ENCODE results near the gene KIZ. TPM values are rescaled to one million over a fixed set of nuclear protein-coding genes. Genes with fewer than 3 reads are reported as not detected.

Gene KIZ
- total and polyA plus RNA-seq, 2 of the 4 experiments (the other 2 are of a cell fraction), result 9.9 to 14.0 TPM

GRCh38 chr20:21181028-21181427 is 55.1 kb downstream of the KIZ start:
- in situ Hi-C loops (cut with MboI; ENCODE audit: low sequenced_read_pairs), result no loop called here
- Histone ChIP-seq H3K56ac (ENCODE audit: extremely low read depth, insufficient read depth, low read length) (no peak overlapping the region), H3K4me3 (ENCODE audit: insufficient read depth, low read depth, low read length) (no peak overlapping the region), H4K20me1 (ENCODE audit: insufficient read depth, low read length) (no peaks in the 10 kb centered on the region), H2AK9ac (replicated peaks; ENCODE audit: low read depth, low read length, poor library complexity) (no peak overlapping the region), H2BK5ac (ENCODE audit: low read depth, low read length, poor library complexity, severe bottlenecking) (no peak overlapping the region), H3K9me1 (ENCODE audit: insufficient read depth, low read length) (peaks cover 10% of the 10 kb centered on the region; the same call in 1 of the 2 replicates), H3K27ac (ENCODE audit: insufficient read depth, low read length) (no peak overlapping the region), H3K4me2 (ENCODE audit: low read depth, low read length) (no peak overlapping the region), H3K4me1 (ENCODE audit: control insufficient read depth, insufficient read depth, low read length) (peaks cover 9% of the 10 kb centered on the region), H4K8ac (ENCODE audit: low read depth in 2 of 2, low read length in 2 of 2) (no peak overlapping the region), H4K5ac (ENCODE audit: low read depth, low read length) (no peak overlapping the region), H3K9ac (ENCODE audit: low read depth, low read length) (no peak overlapping the region), H3K4ac (ENCODE audit: low read depth, low read length) (no peak overlapping the region), H2BK15ac (ENCODE audit: low read depth, low read length) (no peak overlapping the region), H3K79me1 (ENCODE audit: low read depth in 1 of 2, low read length in 2 of 2) (peaks cover 0 to 3% of the 10 kb centered on the region in 2 experiments; a peak in 1 of 4 replicates), H3K14ac (replicated peaks; ENCODE audit: low read depth, low read length) (no peak overlapping the region), H3K36me3 (ENCODE audit: control insufficient read depth, insufficient read depth, low read length) (no peaks in the 10 kb centered on the region), H2AFZ (replicated peaks; ENCODE audit: low read length, poor library complexity) (no peak overlapping the region), H2AK5ac (ENCODE audit: low read depth, low read length) (no peak overlapping the region), H3K27me3 (ENCODE audit: control insufficient read depth, insufficient read depth, low read length) (no peaks in the 10 kb centered on the region), H3K9me3 (ENCODE audit: control insufficient read depth, insufficient read depth, low read length) (0 out of 2 replicates have a peak, but pooled peaks cover 1% of the 10 kb centered on the region), H3K23ac (ENCODE audit: low read depth, low read length) (no peak overlapping the region), H4K91ac (ENCODE audit: insufficient read depth, low read depth, low read length) (no peak overlapping the region), H3K18ac (ENCODE audit: low read depth, low read length) (no peak overlapping the region), H2BK20ac (ENCODE audit: low read depth, low read length) (no peak overlapping the region), H2BK120ac (ENCODE audit: low read depth, low read length) (no peak overlapping the region)
- DNase-seq (no peak), ATAC-seq (ENCODE audit: low read depth) (no peak)
- intact Hi-C loops (cut with micrococcal nuclease), result loop anchor here (5.0 kb wide), 1 partner anchor 54 kb away; the partner anchor contains the start of gene KIZ
- 63% methylated on average over 1 of the region's 3 CpGs; no CpG with 5 or more reads in 1 of the 2 experiments for WGBS, 2 experiments (ENCODE audit: extremely low coverage in 2 of 2, insufficient read length in 1 of 2)
- TF ChIP-seq MAFK (IDR thresholded peaks at IDR 0.05; ENCODE audit: low read depth, low read length) (no peak), MAZ (IDR thresholded peaks at IDR 0.05; ENCODE audit: borderline replicate concordance, low read depth, low read length) (no peak), BHLHE40 (IDR thresholded peaks at IDR 0.05; ENCODE audit: low read depth, low read length) (no peak), RAD21 (IDR thresholded peaks at IDR 0.05; ENCODE audit: low read length) (no peak), CEBPB (IDR thresholded peaks at IDR 0.05; ENCODE audit: low read depth, low read length) (no peak), CTCF (conservative IDR thresholded peaks at IDR 0.05; ENCODE audit: low read depth, low read length) (no peak), RFX5 (IDR thresholded peaks at IDR 0.05; ENCODE audit: low read depth, low read length) (no peak), RCOR1 (IDR thresholded peaks at IDR 0.05; ENCODE audit: insufficient replicate concordance, low read length) (no peak), MXI1 (IDR thresholded peaks at IDR 0.05; ENCODE audit: borderline replicate concordance, low read depth, low read length) (no peak), ELK1 (IDR thresholded peaks at IDR 0.05; ENCODE audit: borderline replicate concordance, low read depth, low read length) (no peak), SMC3 (IDR thresholded peaks at IDR 0.05; ENCODE audit: low read depth, low read length) (no peak)
- BruUV-seq (replicated peaks), result no TSS peak
- dilution Hi-C loops (cut with HindIII; ENCODE audit: low sequenced_read_pairs, unreplicated experiment), result no loop called here
- CTCF ChIA-PET, result no interaction called here
- POLR2A ChIA-PET (ENCODE audit: unreplicated experiment), result no interaction called here

Data from IMR-90 (cell line).